HepG2 (cell line): ENCODE results near the gene NAV2. TPM values are rescaled to one million over a fixed set of nuclear protein-coding genes. Genes with fewer than 3 reads are reported as not detected.

Experiments
- CEBPB ChIP-seq: IDR thresholded peaks from 2 replicates; pipeline ENCODE4 v1.6.1; 2011; ENCODE audit warnings: low read depth, low read length, improper control_type of control experiment, borderline replicate concordance
- EEA1 ChIP-seq: sonication (generic); formaldehyde crosslinking; IDR thresholded peaks from 2 replicates; pipeline ENCODE4 v1.5.1; 2020; ENCODE audit warnings: mild to moderate bottlenecking, missing genetic modification reagents, borderline replicate concordance
- MEIS2 ChIP-seq: sonication (generic); formaldehyde crosslinking; IDR thresholded peaks from 2 replicates; pipeline ENCODE4 v1.9.0; 2021; ENCODE audit warnings: mild to moderate bottlenecking, missing genetic modification reagents
- MTA3 ChIP-seq: sonication (generic); formaldehyde crosslinking; IDR thresholded peaks from 2 replicates; pipeline ENCODE4 v1.4.0; 2020; ENCODE audit warnings: missing genetic modification reagents
- NPAS2 ChIP-seq: sonication (generic); formaldehyde crosslinking; IDR thresholded peaks from 2 replicates; pipeline ENCODE4 v1.8.0; 2022; ENCODE audit warnings: mild to moderate bottlenecking, missing genetic modification reagents, borderline replicate concordance
- PITX1 ChIP-seq: sonication (generic); formaldehyde crosslinking; IDR thresholded peaks from 2 replicates; pipeline ENCODE4 v1.5.1; 2020; ENCODE audit warnings: mild to moderate bottlenecking, missing genetic modification reagents
- PTBP1 ChIP-seq: fragments of 200-400 bp; formaldehyde crosslinking; IDR thresholded peaks from 2 replicates; pipeline ENCODE4 v1.6.1; 2018; ENCODE audit warnings: low read length, low read depth; ENCODE audit not compliant: poor library complexity, severe bottlenecking
- SP140L ChIP-seq: sonication (generic); formaldehyde crosslinking; IDR thresholded peaks from 2 replicates; pipeline ENCODE4 v1.4.0; 2020; ENCODE audit warnings: missing genetic modification reagents, borderline replicate concordance
- TOE1 ChIP-seq: sonication (generic); formaldehyde crosslinking; IDR thresholded peaks from 2 replicates; pipeline ENCODE4 v1.4.0; 2020; ENCODE audit warnings: mild to moderate bottlenecking, missing genetic modification reagents
- ZC3H4 ChIP-seq: sonication (generic); formaldehyde crosslinking; IDR thresholded peaks from 2 replicates; pipeline ENCODE4 v1.4.0; 2020; ENCODE audit warnings: missing genetic modification reagents, borderline replicate concordance
- ZNF343 ChIP-seq: sonication (generic); formaldehyde crosslinking; IDR thresholded peaks from 2 replicates; pipeline ENCODE4 v1.4.0; 2020; ENCODE audit warnings: mild to moderate bottlenecking, missing genetic modification reagents
- ZNF350 ChIP-seq: sonication (generic); formaldehyde crosslinking; IDR thresholded peaks from 2 replicates; pipeline ENCODE4 v1.4.0; 2020; ENCODE audit warnings: mild to moderate bottlenecking, low read depth, missing genetic modification reagents, borderline replicate concordance
- ZNF552 ChIP-seq: sonication (generic); formaldehyde crosslinking; IDR thresholded peaks from 2 replicates; pipeline ENCODE4 v1.9.0; 2022; ENCODE audit warnings: missing genetic modification reagents, mild to moderate bottlenecking, borderline replicate concordance
- ZNF839 ChIP-seq: sonication (generic); formaldehyde crosslinking; IDR thresholded peaks from 2 replicates; pipeline ENCODE4 v1.4.0; 2020; ENCODE audit warnings: missing genetic modification reagents, mild to moderate bottlenecking, borderline replicate concordance
- polyA plus RNA-seq, 8 experiments: library from polyadenylated mRNA; depleted of rRNA in 3 of 8; stranded (reverse) in 7 of 8; unstranded in 1 of 8; fragments of >200 nt; fragmentation: Illumina TruSeq in 4 of 8; extraction: Trizol in 4 of 8; gene quantifications; 2 replicates each; pipeline versions ENCODE4 v1.2.1 to v1.2.3, GENCODE V29; 2011 to 2016; ENCODE audit warnings: low read depth in 4 of 8, missing spikeins in 1 of 8, mixed read lengths in 1 of 8; ENCODE audit not compliant: insufficient read depth in 1 of 8
- total RNA-seq, 5 experiments: library from RNA; depleted of rRNA; stranded (reverse); fragments of >200 nt; fragmentation: Illumina TruSeq; extraction: Trizol; gene quantifications; 2 replicates each; pipeline ENCODE4 v1.2.3, GENCODE V29; 2016; ENCODE audit warnings: low read depth in 1 of 5
- TF ChIP-seq, protein P1 (sequence below): sonication (generic); formaldehyde crosslinking; IDR thresholded peaks from 2 replicates; pipeline ENCODE4 v1.5.0; 2020; ENCODE audit warnings: mild to moderate bottlenecking, missing genetic modification reagents, borderline replicate concordance
- TF ChIP-seq, protein P2 (sequence below): sonication (generic); formaldehyde crosslinking; IDR thresholded peaks from 2 replicates; pipeline ENCODE4 v1.4.0; 2020; ENCODE audit warnings: missing genetic modification reagents

NAV2 gene
- total and polyA plus RNA-seq, 2 of the 13 experiments (the other 11 are each of a cell fraction or from before 2014, with no cell fraction given), result 9.3 to 34.6 TPM

DNA sequence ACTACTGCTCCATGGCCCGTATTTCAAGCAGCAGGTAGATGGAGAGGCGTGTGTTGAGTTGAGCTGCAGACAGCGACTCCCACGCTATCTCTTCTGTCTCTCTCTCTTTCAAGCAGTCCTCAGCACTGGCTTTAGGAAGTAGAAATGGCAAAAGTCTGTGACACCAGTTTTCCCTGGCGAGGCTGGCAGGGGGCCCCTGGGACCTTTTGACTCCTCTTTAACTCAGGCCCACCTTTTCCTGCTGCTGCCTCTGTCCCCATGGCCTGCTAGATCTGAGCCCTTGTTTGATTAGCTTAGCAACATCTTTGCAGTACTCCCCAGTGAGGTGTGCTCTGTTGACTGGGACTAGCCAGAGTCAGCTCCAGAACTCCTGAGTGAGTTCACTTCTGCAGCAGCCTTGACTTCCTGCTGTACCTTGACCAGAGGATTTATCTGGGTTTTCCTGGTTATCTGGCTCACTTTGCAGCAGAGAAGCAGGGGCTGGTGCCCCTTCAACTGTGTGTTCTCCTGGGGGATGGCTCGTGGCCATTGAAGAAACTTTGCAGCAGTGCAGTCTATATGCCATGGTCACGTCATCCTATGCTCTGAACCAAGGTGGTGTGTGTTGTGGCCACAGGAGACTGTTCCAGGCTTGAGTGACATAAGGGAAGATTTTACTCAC, 263.8 kb downstream of the NAV2 start (continued):
- TF ChIP-seq, protein P1, sequence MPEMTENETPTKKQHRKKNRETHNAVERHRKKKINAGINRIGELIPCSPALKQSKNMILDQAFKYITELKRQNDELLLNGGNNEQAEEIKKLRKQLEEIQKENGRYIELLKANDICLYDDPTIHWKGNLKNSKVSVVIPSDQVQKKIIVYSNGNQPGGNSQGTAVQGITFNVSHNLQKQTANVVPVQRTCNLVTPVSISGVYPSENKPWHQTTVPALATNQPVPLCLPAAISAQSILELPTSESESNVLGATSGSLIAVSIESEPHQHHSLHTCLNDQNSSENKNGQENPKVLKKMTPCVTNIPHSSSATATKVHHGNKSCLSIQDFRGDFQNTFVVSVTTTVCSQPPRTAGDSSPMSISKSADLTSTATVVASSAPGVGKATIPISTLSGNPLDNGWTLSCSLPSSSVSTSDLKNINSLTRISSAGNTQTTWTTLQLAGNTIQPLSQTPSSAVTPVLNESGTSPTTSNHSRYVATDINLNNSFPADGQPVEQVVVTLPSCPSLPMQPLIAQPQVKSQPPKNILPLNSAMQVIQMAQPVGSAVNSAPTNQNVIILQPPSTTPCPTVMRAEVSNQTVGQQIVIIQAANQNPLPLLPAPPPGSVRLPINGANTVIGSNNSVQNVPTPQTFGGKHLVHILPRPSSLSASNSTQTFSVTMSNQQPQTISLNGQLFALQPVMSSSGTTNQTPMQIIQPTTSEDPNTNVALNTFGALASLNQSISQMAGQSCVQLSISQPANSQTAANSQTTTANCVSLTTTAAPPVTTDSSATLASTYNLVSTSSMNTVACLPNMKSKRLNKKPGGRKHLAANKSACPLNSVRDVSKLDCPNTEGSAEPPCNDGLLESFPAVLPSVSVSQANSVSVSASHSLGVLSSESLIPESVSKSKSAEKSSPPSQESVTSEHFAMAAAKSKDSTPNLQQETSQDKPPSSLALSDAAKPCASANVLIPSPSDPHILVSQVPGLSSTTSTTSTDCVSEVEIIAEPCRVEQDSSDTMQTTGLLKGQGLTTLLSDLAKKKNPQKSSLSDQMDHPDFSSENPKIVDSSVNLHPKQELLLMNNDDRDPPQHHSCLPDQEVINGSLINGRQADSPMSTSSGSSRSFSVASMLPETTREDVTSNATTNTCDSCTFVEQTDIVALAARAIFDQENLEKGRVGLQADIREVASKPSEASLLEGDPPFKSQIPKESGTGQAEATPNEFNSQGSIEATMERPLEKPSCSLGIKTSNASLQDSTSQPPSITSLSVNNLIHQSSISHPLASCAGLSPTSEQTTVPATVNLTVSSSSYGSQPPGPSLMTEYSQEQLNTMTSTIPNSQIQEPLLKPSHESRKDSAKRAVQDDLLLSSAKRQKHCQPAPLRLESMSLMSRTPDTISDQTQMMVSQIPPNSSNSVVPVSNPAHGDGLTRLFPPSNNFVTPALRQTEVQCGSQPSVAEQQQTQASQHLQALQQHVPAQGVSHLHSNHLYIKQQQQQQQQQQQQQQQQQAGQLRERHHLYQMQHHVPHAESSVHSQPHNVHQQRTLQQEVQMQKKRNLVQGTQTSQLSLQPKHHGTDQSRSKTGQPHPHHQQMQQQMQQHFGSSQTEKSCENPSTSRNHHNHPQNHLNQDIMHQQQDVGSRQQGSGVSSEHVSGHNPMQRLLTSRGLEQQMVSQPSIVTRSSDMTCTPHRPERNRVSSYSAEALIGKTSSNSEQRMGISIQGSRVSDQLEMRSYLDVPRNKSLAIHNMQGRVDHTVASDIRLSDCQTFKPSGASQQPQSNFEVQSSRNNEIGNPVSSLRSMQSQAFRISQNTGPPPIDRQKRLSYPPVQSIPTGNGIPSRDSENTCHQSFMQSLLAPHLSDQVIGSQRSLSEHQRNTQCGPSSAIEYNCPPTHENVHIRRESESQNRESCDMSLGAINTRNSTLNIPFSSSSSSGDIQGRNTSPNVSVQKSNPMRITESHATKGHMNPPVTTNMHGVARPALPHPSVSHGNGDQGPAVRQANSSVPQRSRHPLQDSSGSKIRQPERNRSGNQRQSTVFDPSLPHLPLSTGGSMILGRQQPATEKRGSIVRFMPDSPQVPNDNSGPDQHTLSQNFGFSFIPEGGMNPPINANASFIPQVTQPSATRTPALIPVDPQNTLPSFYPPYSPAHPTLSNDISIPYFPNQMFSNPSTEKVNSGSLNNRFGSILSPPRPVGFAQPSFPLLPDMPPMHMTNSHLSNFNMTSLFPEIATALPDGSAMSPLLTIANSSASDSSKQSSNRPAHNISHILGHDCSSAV (CRISPR knock-in tag), result 0 out of 2 replicates have a peak, but pooled peaks have one; percentile 30
- no peak for TF ChIP-seq ZNF343 (CRISPR knock-in tag)
- peak; percentile 68; the same call in 1 of the 2 replicates for TF ChIP-seq ZNF350 (CRISPR knock-in tag)
- no peak for TF ChIP-seq ZNF552 (CRISPR knock-in tag)
- TF ChIP-seq MEIS2 (CRISPR knock-in tag), result peak; percentile 78; the same call in 1 of the 2 replicates
- TF ChIP-seq TOE1 (CRISPR knock-in tag), result no peak
- no peak for TF ChIP-seq MTA3 (CRISPR knock-in tag)
- TF ChIP-seq EEA1 (CRISPR knock-in tag), result no peak
- TF ChIP-seq, protein P2, sequence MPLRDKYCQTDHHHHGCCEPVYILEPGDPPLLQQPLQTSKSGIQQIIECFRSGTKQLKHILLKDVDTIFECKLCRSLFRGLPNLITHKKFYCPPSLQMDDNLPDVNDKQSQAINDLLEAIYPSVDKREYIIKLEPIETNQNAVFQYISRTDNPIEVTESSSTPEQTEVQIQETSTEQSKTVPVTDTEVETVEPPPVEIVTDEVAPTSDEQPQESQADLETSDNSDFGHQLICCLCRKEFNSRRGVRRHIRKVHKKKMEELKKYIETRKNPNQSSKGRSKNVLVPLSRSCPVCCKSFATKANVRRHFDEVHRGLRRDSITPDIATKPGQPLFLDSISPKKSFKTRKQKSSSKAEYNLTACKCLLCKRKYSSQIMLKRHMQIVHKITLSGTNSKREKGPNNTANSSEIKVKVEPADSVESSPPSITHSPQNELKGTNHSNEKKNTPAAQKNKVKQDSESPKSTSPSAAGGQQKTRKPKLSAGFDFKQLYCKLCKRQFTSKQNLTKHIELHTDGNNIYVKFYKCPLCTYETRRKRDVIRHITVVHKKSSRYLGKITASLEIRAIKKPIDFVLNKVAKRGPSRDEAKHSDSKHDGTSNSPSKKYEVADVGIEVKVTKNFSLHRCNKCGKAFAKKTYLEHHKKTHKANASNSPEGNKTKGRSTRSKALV, result no peak
- no peak for TF ChIP-seq ZC3H4 (CRISPR knock-in tag)
- TF ChIP-seq CEBPB, result no peak
- no peak for TF ChIP-seq SP140L (CRISPR knock-in tag)
- no peak for TF ChIP-seq NPAS2 (CRISPR knock-in tag)
- no peak for TF ChIP-seq PTBP1
- no peak for TF ChIP-seq ZNF839 (CRISPR knock-in tag)
- peak; percentile 87; the same call in 1 of the 2 replicates for TF ChIP-seq PITX1 (CRISPR knock-in tag)
